GM19193 (cell line): ENCODE measurements around the gene SRBD1.

Source experiments
- POLR2A ChIP-seq: IDR thresholded peaks from 4 replicates; pipeline ENCODE4 v1.6.1; 2011; ENCODE audit not compliant: insufficient read depth, insufficient read length; ENCODE audit errors: extremely low read depth

SRBD1 gene

DNA sequence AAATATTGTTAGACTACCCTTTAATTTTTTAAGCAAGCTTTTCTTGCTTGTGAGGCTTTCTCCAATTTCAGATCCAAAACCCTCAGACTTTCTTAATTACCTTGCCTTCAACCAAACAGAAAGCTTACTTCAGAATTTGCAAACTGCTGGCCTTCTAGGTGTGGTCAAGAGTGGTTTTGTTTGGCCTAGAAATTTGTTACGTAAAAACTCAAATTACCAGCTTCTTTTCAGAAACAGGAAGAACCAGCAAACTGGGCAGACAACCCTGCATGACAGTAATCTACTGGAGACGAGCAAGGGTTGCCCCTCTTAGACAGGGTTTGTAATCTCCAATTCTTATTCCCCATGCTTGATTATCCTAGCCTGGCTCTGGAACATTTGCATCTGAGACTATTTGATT is 27.1 kb downstream of the SRBD1 start:
- no peak for TF ChIP-seq POLR2A

DNA sequence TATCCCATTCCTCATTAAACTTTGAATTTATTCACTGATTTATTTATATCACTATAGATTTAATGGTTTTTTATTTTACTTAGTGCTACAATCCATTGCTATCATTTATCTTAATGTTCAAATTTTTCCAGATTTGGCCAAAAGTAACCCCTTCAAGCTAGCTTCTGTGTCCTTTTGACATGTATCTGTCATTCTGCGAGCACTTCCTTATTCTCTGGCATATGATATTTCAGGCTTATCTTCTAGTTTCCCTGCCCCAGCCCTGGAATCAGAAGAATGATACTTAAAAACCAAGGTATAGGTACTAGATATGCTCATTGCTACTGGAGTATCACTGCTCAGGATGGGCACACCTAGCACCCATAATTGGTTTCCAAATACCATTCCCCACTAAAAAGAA is 28.5 kb downstream of the SRBD1 start:
- TF ChIP-seq POLR2A, result no peak

DNA sequence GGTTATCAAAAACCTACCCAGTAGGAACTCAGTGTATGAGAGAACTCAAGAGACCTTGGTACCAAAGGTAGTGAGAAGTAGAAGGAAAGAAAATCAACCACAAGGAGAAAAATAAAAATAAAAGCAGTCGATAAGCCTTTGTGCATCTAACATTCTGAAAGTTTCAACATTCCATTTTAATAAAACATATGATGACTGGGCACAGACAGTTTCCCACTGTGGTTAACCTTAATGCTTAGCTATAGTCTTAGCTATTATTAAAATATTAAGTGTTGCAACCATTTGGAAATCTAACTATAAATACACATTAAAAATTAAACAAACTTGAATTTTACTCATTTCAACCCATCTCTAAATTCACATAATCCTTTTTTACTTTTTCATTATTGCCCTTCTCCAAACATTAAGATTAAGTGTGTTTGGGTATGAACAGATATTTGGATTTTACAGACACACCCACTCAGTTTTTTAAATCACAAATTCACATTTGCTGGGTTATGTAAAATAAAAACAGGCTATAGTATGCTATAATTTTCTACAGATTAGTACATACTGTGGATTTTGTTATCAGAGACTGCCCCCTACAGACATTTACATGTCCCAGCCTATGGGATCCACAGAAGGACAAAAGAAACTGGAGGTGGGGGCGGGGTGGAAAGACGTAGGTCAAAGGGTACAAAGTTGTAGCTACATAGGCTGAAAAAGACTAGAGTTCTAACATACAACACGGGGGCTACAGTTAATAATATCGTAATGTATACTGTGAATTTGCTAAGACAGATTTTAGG is 32.8 kb downstream of the SRBD1 start:
- TF ChIP-seq POLR2A, result no peak

DNA sequence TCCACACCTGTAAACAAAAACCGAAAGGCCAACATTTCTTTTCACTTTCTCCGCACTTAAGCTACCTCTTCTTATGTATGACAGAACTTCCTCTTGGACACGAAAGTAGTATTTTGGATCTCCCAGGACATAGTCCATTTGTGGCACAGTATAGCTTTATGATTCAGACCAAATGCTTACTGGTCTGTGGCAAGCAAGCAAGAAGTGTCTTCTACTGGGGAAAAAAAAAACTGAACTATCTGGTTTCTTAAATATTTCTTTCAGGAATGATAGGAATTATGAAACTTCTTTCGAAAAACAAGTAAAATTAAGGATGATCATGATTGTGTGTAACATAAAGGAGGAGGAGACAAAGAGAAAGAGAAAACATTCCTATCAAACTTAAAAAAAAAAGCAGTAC is 33.6 kb downstream of the SRBD1 start:
- TF ChIP-seq POLR2A, result no peak

DNA sequence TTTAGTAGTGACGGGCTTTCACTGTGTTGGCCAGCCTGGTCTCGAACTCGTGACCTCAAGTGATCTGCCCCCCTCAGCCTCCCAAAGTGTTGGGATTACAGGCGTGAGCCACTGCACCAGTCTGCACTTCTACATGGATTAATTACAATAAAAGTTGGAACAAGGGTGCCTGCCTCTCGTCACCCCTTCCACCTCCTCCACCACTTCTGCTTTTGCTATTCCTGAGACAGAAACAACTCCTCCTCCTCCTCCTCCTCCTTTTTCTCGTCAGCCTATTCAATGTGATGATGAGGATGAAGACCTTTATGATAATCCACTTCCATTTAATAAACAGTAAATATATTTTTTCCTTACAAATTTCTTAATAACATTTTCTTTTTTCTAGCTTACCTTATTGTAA is 35.2 kb downstream of the SRBD1 start:
- no peak for TF ChIP-seq POLR2A

DNA sequence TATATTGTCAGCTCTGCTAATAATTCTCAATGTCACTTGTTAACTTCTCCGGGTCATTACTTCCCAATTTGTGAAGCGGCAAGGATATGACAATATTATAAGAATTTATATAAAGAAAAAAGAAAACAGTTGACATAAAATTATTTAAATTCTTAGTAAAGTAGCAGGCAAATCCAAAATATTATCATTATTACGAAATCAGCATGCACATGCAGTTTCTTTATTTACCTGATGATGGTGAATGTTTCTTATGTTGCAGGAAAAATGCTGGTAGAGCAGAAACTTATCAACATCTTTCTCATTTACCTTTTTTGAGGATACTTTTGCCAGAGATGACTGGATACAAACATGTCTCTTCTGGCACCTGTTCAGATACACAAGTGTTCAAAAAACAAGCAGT is 38.1 kb downstream of the SRBD1 start:
- no peak for TF ChIP-seq POLR2A

DNA sequence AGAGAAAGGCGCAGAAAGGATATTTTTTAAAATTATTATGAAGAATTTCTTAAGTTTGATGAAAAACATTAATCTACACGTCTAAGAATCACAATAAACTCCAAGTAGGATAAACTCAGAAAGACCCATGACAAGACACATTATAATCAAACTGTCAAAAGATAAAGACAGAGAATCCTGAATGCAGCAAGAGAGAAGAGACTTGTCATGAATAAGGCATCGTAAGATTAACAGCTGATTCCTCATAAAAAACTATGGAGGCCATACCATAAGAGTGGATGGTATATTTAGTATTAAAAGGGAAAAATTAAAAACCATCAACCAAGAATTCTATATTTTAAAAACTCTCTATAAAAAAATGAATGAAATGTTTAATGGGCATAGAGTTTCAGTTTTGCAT is 39.1 kb downstream of the SRBD1 start:
- TF ChIP-seq POLR2A, result no peak

DNA sequence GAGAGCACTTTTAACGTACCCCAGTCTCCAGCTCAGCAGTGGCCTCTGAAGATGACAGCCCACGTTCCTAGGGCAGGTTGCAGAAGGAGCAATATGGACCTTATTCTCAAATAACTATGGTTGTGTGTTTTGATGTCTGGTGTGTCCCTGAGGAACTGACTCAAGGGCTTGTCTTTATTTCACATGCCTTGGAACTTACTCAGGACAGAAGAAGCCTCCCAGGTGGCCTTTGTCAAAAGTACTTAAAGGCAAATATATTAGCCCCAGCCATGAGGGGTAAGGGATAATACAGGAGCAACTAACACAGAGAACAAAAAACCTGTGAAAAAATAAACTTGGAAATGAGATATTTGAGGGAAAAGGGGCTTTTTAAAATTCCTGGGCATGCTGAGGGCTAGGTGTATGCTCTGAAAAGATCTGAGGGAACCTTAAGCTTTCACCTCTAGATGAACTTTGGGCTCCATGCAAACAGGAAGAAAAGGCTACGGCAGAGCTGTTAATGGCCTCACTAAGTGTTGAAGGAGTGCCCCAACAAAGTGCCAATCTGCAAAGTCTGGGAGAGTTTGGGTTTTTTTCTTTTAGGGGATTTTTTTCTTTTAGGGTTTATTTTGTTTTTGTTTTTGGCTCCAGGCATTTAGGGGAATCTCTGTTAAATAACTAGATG is 40.3 kb downstream of the SRBD1 start:
- no peak for TF ChIP-seq POLR2A

DNA sequence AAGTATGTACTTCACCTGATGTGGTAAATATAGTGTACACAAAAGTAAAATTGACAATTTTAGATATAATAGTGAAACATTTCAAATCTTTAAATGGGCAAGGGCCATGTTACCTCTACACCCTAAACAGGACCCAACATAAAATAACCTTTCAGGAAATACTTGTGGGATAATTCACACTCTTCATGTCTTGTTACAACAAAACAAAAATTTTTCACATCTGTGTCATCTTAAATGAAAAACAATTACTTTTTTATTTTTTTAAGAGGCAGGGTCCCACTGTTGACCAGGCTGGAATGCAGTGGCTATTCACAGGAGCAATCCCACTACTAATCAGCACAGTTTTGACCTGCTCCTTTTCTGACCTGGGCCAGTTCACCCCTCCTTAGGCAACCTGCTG is 42.1 kb downstream of the SRBD1 start:
- TF ChIP-seq POLR2A, result no peak

DNA sequence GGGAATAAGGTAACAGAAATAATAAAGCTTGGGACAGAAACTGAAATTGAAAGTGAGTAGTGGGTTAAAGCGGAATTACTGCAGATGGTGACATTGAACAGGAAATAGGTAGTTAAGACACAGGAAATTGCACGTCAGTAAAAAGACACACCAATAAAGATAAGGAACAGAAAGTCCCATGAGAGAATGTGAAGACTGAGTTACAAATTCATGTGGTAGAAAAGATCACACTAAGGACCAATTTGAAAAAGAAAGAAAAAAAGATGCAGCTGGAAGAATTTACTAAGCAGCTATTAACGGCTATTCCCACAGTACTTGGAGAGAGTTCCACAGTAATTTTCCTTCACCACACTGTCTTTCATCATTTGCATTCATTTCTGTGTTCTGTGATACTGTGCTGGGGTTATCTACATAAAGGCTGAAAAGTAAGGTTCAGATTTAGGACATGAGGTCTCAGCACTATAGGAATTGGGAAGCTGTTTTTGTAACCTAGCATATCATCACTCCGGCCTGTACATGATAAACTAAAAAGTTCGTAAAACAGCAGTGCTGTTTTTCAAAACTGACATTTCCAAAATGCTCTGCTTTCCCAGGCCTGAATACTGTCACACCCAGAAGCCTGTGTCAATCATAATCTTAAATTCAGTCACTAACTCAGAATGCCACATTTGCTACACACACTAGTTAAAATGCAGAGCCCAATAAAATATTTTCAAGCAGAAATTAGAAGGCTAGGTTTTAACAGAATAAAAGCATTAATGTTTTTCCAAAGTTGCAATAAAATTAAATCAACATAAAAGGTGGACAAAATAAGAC is 42.9 kb downstream of the SRBD1 start:
- no peak for TF ChIP-seq POLR2A

DNA sequence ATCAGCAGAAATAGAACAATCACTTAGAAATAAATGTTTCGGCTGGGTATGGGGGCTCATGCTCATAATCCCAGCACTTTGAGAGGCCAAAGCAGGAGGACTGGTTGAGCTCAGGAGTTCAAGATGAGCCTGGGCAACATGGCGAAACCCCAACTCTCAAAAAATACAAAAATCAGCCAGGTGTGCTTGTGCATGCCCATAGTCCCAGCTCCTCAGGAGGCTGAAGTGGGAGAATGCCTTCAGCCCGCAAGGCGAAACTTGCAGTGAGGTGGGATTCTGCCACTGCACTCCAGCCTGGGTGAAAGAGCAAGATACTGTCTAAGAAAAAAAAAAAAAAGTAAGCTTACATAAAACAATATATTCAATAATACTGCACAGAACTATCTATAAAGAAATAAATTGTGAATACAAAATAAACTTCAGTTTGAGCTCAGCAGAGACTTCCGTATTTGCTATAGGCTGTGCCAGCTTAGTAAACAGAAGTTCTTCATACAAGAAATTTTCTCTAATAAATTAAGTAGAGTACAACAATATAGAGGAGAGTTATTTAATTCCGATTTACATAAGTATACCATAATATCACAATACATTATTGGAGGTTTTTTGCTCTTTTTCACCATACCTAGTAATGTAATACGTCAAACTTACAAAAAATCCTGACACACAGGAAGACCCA is 43.6 kb downstream of the SRBD1 start:
- TF ChIP-seq POLR2A, result no peak

DNA sequence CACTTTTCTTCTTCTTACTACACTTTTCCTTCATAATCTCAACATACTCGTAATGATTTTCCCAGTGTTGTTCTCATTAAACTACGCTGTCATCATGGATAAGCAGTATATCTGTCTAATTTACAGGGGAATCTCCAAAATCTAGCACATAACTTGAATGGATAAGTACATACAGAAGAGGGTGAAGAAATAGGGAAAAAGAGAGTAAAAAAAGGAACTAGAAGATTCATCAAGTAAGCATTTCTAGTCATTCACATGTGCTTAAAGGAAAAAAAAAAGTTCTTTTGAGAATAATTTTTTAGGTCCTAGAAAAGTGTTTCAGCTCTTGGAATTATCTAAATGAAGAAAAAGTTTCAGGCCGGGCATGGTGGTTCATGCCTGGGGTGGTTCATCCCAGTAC is 51.6 kb downstream of the SRBD1 start:
- no peak for TF ChIP-seq POLR2A

DNA sequence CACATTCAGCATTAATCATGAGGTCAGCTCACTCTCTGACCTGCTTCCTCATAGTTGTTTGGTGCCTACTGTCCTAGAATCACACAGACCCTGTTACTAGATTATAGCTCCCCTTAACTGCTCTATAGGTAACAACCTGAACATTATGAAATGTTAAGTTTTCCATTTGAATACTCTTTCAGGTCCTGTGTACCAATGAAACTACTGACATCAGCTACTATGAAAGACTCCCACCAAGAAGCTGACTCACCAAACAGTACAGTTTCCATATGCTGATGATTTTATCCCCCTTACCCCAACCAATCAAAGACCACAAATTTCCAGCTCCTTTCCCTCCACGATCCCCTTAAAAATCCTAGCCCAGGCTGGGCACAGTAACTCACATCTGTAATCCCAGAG is 56.3 kb downstream of the SRBD1 start:
- TF ChIP-seq POLR2A, result no peak

DNA sequence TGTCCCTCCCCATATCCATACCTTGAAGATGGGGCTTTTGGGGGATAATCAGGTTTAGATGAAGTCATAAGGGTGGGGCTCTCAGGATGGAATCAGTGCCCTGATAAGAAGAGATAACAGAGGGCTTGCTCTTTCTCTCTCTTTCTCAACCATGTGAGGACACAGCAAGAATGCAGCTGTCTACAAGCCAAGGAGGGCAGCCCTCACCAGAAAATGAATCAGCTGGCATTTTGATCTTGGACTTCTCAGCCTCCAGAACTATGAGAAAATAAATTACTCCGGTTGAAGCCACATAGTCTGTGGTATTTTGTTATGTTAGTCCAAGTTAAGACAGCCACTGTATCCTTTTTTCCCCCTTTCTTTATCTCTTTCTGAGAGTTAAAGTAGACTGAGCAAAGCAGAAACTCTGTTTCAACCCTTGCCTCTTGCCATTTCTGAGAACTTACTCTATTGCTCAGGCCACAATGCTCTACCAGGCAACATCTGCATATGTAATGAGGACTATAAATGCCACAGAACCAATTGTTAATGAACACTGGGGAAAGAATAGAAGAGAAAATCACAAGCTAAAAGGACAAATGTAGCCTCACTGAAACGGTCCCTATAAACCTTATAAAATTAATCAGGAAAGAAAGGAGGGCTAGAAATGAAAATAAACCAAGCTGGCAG is 56.9 kb downstream of the SRBD1 start:
- TF ChIP-seq POLR2A, result no peak
